ENCODE results near the gene GNA14.
"Not testable (repeated sequence)": the region's sequence is repeated elsewhere in the genome, so short reads cannot be mapped to it uniquely, and the experiment has no call there.

The GNA14 gene

DNA sequence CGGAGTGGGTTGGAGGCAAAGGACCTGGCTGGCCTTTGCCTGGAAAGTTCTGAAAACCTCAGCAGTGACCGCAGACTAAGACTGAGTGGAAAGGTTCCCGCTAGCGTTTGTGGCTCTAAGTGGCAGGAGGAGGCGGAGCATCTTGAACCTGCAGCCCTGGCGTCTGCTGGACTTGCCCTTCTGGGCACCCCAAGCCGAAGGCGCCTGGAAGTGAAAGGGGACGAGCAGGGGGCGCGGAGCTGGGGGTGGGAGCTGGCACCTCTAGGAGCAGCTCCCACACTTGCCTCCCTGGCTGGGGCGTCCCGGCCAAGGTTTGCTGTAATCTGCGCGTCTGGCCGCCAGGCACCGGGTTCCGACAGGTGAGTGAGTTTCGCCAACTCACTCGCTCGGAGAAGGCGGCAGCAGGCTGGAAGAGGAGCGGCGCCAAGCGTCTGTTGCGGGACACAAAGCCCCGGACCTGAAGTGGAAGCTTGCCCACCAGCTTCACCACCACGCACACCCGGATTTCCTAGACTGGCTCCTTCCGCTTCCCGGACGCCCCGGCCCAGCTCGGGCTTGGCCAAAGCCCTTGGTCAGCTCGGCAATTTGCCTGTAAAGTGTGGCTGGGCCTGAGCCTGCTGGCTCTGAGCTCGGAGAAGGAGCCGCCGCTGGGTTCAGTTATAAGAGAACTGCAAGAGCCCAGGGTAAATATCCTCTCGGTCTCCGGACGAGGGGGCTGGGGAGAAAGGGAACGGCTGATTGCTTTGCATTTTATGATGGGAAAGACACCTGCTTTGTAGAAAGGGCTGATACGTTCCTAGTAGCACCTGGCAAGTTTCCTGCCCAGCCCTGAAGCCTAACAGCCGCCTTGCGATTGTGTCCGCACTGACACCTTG is at the start of gene GNA14:
TSS of gene GNA14 (minus strand) at position 89 of the 875 bp plus-strand sequence. CDS start 529 bp downstream, outside the sequence.
- TF ChIP-seq, protein P1, sequence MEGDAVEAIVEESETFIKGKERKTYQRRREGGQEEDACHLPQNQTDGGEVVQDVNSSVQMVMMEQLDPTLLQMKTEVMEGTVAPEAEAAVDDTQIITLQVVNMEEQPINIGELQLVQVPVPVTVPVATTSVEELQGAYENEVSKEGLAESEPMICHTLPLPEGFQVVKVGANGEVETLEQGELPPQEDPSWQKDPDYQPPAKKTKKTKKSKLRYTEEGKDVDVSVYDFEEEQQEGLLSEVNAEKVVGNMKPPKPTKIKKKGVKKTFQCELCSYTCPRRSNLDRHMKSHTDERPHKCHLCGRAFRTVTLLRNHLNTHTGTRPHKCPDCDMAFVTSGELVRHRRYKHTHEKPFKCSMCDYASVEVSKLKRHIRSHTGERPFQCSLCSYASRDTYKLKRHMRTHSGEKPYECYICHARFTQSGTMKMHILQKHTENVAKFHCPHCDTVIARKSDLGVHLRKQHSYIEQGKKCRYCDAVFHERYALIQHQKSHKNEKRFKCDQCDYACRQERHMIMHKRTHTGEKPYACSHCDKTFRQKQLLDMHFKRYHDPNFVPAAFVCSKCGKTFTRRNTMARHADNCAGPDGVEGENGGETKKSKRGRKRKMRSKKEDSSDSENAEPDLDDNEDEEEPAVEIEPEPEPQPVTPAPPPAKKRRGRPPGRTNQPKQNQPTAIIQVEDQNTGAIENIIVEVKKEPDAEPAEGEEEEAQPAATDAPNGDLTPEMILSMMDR (IDR thresholded peaks at IDR 0.05; ENCODE audit: low read depth, low read length, missing control alignments), result no peak
- DNase-seq (ENCODE audit: extremely low read depth, low read depth), result no peak
- H3K4me3 ChIP-seq (replicated peaks; ENCODE audit: low read depth, low read length), result peak within 1 kb of the TSS; percentile 43

DNA sequence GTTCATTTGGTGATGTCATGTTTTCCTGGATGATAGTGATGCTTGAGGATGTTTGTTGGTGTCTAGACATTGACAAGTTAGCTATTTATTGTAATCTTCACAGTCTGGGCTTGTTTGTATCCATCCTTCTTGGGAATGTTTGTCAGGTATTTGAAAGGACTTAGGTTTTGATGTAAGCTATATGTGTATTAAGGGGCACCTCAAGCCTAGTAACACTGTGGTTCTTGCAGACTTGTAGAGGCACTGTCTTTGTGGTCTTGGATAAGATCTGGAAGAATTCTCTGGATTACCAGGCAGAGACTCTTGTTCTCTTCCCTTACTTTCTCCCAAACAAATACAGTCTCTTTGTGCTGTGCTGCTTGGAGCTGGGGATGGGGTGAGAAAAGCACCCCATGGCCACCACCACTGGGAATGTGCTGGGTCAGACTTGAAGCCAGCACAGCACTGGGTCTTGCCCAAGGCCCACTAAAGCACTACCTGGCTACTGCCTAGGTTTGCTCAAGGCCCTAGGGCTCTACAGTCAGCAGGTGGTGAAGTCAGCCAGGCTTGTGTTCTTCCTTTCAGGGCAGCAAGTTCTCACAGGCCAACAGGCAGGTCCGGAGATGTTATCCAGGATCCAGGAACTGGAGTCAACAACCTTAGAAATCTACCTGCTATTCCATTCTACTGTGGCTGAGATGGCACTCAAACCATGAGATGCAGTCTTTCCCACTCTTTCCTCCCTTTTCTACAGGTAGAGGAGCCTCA is 49.3 kb upstream of the GNA14 start:
- no peak overlapping the region for H3K4me3 ChIP-seq (replicated peaks; ENCODE audit: low read depth, low read length)
- TF ChIP-seq, protein P1 (IDR thresholded peaks at IDR 0.05; ENCODE audit: low read depth, low read length, missing control alignments), result no peak
- no peak for DNase-seq (ENCODE audit: extremely low read depth, low read depth)

DNA sequence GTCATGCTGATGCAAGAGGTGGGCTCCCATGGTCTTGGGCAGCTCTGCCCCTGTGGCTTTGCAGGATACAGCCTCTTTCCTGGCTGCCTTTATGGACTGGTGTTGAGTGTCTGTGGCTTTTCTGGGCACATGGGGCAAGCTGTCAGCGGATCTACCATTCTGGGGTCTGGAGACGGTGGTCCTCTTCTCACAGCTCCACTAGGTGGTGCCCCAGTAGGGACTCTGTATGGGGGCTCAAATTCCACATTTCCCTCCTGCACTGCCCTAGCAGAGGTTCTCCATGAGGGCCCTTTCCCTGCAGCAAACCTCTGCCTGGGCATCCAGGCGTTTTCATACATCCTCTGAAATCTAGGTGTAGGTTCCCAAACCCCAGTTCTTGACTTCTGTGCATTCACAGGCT is 42.6 kb upstream of the GNA14 start:
- not testable (repeated sequence) for DNase-seq (ENCODE audit: extremely low read depth, low read depth); H3K4me3 ChIP-seq (replicated peaks; ENCODE audit: low read depth, low read length)

DNA sequence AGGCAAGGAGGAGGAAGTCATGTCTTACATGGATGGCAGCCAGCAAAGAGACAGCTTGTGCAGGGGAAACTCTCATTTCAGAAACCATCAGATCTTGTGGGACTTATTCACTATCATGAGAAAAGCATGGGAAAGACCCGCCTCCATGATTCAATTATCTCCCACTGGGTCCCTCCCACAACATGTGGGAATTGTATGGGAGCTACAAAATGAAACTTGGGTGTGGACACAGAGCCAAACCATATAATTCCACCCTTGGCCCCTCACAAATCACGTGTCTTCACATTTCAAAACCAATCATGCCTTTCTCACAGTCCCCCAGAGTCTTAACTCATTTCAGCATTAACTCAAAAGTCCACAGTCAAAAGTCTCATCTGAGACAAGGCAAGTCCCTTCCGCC is 42.0 kb upstream of the GNA14 start:
- not testable (repeated sequence) for H3K4me3 ChIP-seq (replicated peaks; ENCODE audit: low read depth, low read length); DNase-seq (ENCODE audit: extremely low read depth, low read depth)

DNA sequence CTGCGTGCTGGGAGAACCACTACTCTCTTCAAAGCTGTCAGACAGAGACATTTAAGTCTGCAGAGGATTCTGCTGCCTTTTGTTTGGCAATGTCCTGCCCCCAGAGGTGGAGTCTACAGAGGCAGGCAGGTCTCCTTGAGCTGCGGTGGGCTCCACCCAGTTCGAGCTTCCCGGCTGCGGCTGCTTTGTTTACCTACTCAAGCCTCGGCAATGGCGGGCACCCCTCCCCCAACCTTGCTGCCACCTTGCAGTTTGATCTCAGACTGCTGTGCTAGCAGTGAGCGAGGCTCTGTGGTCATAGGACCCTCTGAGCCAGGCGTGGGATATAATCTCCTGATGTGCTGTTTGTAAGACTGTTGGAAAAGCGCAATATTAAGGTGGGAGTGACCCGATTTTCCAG is 39.6 kb upstream of the GNA14 start:
- H3K4me3 ChIP-seq (replicated peaks; ENCODE audit: low read depth, low read length); DNase-seq (ENCODE audit: extremely low read depth, low read depth): not testable (repeated sequence)

DNA sequence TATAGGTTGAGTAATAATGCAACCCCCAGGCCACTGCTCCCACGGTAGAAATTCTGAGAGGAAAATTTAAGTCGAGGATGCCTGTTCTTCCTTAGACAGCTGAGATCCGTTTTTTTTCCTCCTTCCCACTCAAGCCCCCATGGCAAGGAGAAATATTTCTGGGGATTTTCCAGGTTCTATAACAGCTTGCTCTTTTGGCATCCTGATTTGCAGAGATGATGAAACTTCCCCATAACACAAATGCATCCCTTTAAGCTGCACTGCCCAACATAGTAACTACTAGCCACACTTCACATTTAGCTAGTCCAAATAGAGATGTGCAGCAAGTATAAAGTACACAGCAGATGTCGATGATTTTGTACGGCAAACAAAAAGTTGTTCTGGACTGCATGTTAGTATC is 32.5 kb upstream of the GNA14 start:
- no peak overlapping the region for H3K4me3 ChIP-seq (replicated peaks; ENCODE audit: low read depth, low read length)
- TF ChIP-seq, protein P1 (IDR thresholded peaks at IDR 0.05; ENCODE audit: low read depth, low read length, missing control alignments), result no peak
- no peak for DNase-seq (ENCODE audit: extremely low read depth, low read depth)

DNA sequence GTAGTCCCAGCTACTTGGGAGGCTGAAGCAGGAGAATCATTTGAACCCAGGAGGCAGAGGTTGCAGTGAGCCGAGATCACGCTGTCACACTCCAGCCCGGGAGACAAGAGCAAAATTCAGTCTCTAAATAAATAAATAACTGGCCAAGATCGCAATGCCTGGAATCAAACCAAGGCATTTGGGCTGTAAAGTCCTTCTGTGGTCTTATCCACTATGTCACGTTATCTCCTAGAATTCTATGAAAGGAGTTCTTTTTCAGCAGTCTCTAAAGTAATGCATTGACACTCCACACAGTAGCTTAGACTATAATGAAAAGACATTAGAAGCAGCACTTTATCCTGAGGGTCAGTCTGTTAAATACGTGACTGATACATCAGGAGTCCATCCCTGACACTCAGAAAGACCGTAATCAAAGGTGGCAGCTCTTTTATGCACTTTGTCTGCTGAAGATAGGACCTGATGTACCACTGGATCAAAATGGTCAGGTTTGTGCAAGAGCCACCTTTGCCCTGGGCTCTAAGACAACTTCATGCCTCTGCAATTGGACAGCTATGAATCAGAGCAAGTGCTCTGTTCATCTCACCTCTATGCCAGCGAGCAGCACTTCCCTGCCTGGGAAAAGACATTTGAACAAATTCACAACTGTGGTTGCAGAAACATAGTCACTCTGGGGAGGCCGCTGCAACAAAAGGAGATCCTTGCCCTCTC is 31.7 kb upstream of the GNA14 start:
- H3K4me3 ChIP-seq (replicated peaks; ENCODE audit: low read depth, low read length), result no peak overlapping the region
- TF ChIP-seq, protein P1 (IDR thresholded peaks at IDR 0.05; ENCODE audit: low read depth, low read length, missing control alignments), result no peak
- DNase-seq (ENCODE audit: extremely low read depth, low read depth), result no peak

DNA sequence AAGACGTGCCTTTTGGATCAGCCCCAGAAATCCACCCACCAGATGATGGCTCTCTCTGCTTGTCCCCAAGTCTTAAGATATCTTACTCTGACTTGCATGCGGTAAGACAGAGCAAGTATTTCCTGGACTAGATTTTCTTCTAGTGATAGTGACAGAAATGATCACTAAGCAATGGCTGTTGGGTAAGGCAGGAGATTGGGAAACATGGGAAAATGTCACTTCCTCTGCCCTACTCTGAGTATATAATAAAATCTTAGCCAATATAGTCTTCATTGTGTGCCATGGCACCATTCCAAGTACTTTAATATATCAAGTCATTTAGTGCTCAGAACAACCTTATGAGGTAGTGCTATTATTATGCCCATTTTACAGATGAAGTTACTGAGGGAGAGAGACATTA is 31.0 kb upstream of the GNA14 start:
- TF ChIP-seq, protein P1 (IDR thresholded peaks at IDR 0.05; ENCODE audit: low read depth, low read length, missing control alignments), result no peak
- no peak for DNase-seq (ENCODE audit: extremely low read depth, low read depth)
- H3K4me3 ChIP-seq (replicated peaks; ENCODE audit: low read depth, low read length), result no peak overlapping the region
